MCF 10A (cell line): ENCODE measurements around the gene BMP6. TPM values are rescaled to one million over a fixed set of nuclear protein-coding genes. Genes with fewer than 3 reads are reported as not detected.

Source experiments
- BruUV-seq: library from RNA; stranded (reverse); fragments of 400-500 nt; replicated peaks from 2 replicates; lab custom pipeline; 2021; lab: Mats Ljungman, UMichigan
- CTCF ChIA-PET: fragments of 300-600 bp; sonication (Branson Sonifier 250); formaldehyde crosslinking; extraction: SDS; loops from one replicate; lab custom pipeline; 2021; ENCODE audit warnings: antibody characterized with exemption, inconsistent platforms; lab: Yijun Ruan, JAX
- POLR2A ChIA-PET: fragments of 300-600, 350-650 bp; sonication (Branson Sonifier 250); formaldehyde crosslinking; extraction: SDS; loops from one replicate; lab custom pipeline; 2020; ENCODE audit warnings: antibody characterized with exemption, inconsistent platforms; lab: Yijun Ruan, JAX
- DNase-seq: peaks from one replicate; pipeline ENCODE4 v3.0.0-alpha.2; 2018; ENCODE audit not compliant: unreplicated experiment
- H3K27ac Mint-ChIP-seq: one replicate; pipeline ENCODE4 v1.8.0; 2022; ENCODE audit warnings: mild to moderate bottlenecking, low read depth, mixed read lengths; ENCODE audit not compliant: unreplicated experiment
- H3K27me3 Mint-ChIP-seq: one replicate; pipeline ENCODE4 v1.8.0; 2022; ENCODE audit warnings: mixed read lengths; ENCODE audit not compliant: insufficient read depth, unreplicated experiment
- H3K36me3 Mint-ChIP-seq: one replicate; pipeline ENCODE4 v1.8.0; 2022; ENCODE audit warnings: mild to moderate bottlenecking, moderate library complexity, mixed read lengths; ENCODE audit not compliant: insufficient read depth, unreplicated experiment
- H3K4me1 Mint-ChIP-seq: one replicate; pipeline ENCODE4 v1.8.0; 2022; ENCODE audit warnings: mixed read lengths; ENCODE audit not compliant: insufficient read depth, unreplicated experiment
- H3K4me3 Mint-ChIP-seq: one replicate; pipeline ENCODE4 v1.8.0; 2022; ENCODE audit warnings: mild to moderate bottlenecking, moderate library complexity, mixed read lengths; ENCODE audit not compliant: unreplicated experiment
- H3K9me3 Mint-ChIP-seq: one replicate; pipeline ENCODE4 v1.8.0; 2022; ENCODE audit warnings: mixed read lengths; ENCODE audit not compliant: unreplicated experiment
- CTCF ChIP-seq: fragments of 200-600 bp; IDR thresholded peaks from one replicate; pipeline ENCODE4 v1.8.0; 2022; ENCODE audit warnings: antibody characterized with exemption, mild to moderate bottlenecking; ENCODE audit not compliant: unreplicated experiment
- intact Hi-C: fragments of 100-400 bp; cut with micrococcal nuclease; formaldehyde crosslinking; loops from 2 replicates; pipeline ENCODE4 v1.14.1; 2022
- total RNA-seq: library from RNA; stranded (reverse); gene quantifications from 2 replicates; pipeline ENCODE4 v1.2.3, GENCODE V29; 2022

BMP6 gene
- total RNA-seq, 1 experiment from 2014 or later = 0.12 TPM

DNA sequence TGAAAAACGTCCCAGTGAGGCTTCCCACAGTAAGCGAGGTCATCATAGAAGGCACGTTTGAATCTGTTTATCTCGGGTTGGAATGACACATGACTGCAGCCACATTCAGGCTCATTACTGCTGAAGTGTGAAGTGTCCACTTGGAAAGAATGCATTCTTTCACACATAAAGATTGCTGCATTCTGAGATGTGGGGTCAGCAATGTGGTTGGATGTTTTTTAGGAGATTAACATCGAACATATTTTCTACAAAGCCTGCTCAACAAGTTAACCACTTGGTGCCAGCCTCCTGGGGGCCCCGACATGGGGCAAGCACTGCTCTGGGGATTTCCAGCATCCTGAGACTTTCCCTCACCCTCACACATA, 79.9 kb downstream of the BMP6 start:
- no peak overlapping the region for H3K27ac Mint-ChIP-seq

GRCh38 chr6:7806711-7807110, 80.8 kb downstream of the BMP6 start:
- CTCF ChIA-PET = no interaction called here
- intact Hi-C loops = no loop called here
- BruUV-seq = no TSS peak
- Mint-ChIP-seq H3K27ac (no peak overlapping the region), H3K27me3 (peaks cover 18% of the 10 kb centered on the region), H3K9me3 (peaks cover 6% of the 10 kb centered on the region), H3K4me1 (no peaks in the 10 kb centered on the region), H3K4me3 (no peak overlapping the region), H3K36me3 (no peaks in the 10 kb centered on the region)
- DNase-seq = no peak
- no peak for TF ChIP-seq CTCF
- POLR2A ChIA-PET = no interaction called here

More for the DNA sequence above, 79.9 kb downstream of the BMP6 start:
- DNase-seq = no peak
- no TSS peak for BruUV-seq
- intact Hi-C loops = no loop called here
- Mint-ChIP-seq H3K36me3 (no peaks in the 10 kb centered on the region), H3K4me1 (no peaks in the 10 kb centered on the region), H3K9me3 (peaks cover 6% of the 10 kb centered on the region), H3K27me3 (peaks cover 18% of the 10 kb centered on the region), H3K4me3 (no peak overlapping the region)
- ChIA-PET CTCF (no interaction called here), POLR2A (no interaction called here)
- TF ChIP-seq CTCF = no peak

GRCh38 chr6:7809346-7809745, 83.4 kb downstream of the BMP6 start:
- no TSS peak for BruUV-seq
- TF ChIP-seq CTCF = no peak
- Mint-ChIP-seq H3K27me3 (no peaks in the 10 kb centered on the region), H3K4me3 (no peak overlapping the region), H3K36me3 (no peaks in the 10 kb centered on the region), H3K9me3 (no peaks in the 10 kb centered on the region), H3K4me1 (no peaks in the 10 kb centered on the region), H3K27ac (no peak overlapping the region)
- POLR2A ChIA-PET = interaction anchor here (0.6 to 0.8 kb wide), 3 partner anchors 10 to 15 kb away, joined by 3 to 4 read pairs (median 3); no protein-coding TSS in a partner anchor
- intact Hi-C loops = no loop called here
- CTCF ChIA-PET = interaction anchor here (1.1 kb wide), 1 partner anchor 100 kb away, joined by 4 read pairs; no protein-coding TSS in a partner anchor
- DNase-seq = no peak

- CTCF ChIA-PET = interaction anchor here (0.9 kb wide), 1 partner anchor 24 kb away, joined by 4 read pairs; no protein-coding TSS in a partner anchor
Observed at GRCh38 chr6:7811441-7811840, 85.5 kb downstream of the BMP6 start.

More at GRCh38 chr6:7811441-7811840, 85.5 kb downstream of the BMP6 start:
- Mint-ChIP-seq H3K4me1 (no peaks in the 10 kb centered on the region), H3K4me3 (no peak overlapping the region), H3K27me3 (no peaks in the 10 kb centered on the region), H3K9me3 (no peaks in the 10 kb centered on the region), H3K36me3 (no peaks in the 10 kb centered on the region), H3K27ac (no peak overlapping the region)
- TF ChIP-seq CTCF = no peak
- DNase-seq = no peak
- BruUV-seq = no TSS peak
- intact Hi-C loops = no loop called here
- POLR2A ChIA-PET = no interaction called here
